ENCODE data around the gene GAPDHS.

The GAPDHS gene

GRCh38 chr19:35525873-35526272, 7.4 kb upstream of the GAPDHS start:
- Histone ChIP-seq H3K9me3 (ENCODE audit: insufficient read depth, low read length, severe bottlenecking) (no peaks in the 10 kb centered on the region), H3K79me2 (ENCODE audit: insufficient read depth, low read length) (no peaks in the 10 kb centered on the region), H3K27me3 (ENCODE audit: insufficient read depth, low read length, poor library complexity) (no peaks in the 10 kb centered on the region), H3K4me2 (ENCODE audit: insufficient read depth, low read length) (no peak overlapping the region), H4K20me1 (ENCODE audit: insufficient read depth, low read length) (no peaks in the 10 kb centered on the region), H3K4me1 (ENCODE audit: insufficient read depth, low read length) (no peaks in the 10 kb centered on the region), H3K36me3 (ENCODE audit: insufficient read depth, low read length) (no peaks in the 10 kb centered on the region), H2AFZ (ENCODE audit: low read depth, low read length) (no peak overlapping the region), H3K9ac (ENCODE audit: low read depth, low read length) (no peak overlapping the region), H3K27ac (ENCODE audit: low read length) (no peak overlapping the region), H3K4me3 (ENCODE audit: low read depth in 1 of 2, low read length in 2 of 2) (no peak overlapping the region)
- DNase-seq (no peak), ATAC-seq (ENCODE audit: insufficient read depth, low read depth) (no peak)
- TF ChIP-seq CTCF (IDR thresholded peaks at IDR 0.05; ENCODE audit: borderline replicate concordance, extremely low read depth, low read length, poor library complexity, severe bottlenecking), result no peak
- TF ChIP-seq EZH2 (IDR thresholded peaks at IDR 0.05; ENCODE audit: borderline replicate concordance, low read depth, low read length, severe bottlenecking), result no peak

GRCh38 chr19:35528218-35529038, 4.8 kb upstream of the GAPDHS start, which contains the start of gene SBSN:
Gene SBSN (minus strand): TSS chr19:35528311. CDS start chr19:35528281, 30 bp downstream.
- no peaks in the 10 kb centered on the region for H3K79me2 ChIP-seq (ENCODE audit: insufficient read depth, low read length)
- no peaks in the 10 kb centered on the region for H4K20me1 ChIP-seq (ENCODE audit: insufficient read depth, low read length)
- H3K27me3 ChIP-seq (ENCODE audit: insufficient read depth, low read length, poor library complexity), result no peaks in the 10 kb centered on the region
- ATAC-seq (ENCODE audit: insufficient read depth, low read depth), result no peak
- no peaks in the 10 kb centered on the region for H3K36me3 ChIP-seq (ENCODE audit: insufficient read depth, low read length)
- no peak within 1 kb of the TSS for H3K4me3 ChIP-seq (ENCODE audit: low read depth in 1 of 2, low read length in 2 of 2)
- H3K9ac ChIP-seq (ENCODE audit: low read depth, low read length), result no peak within 1 kb of the TSS
- no peak within 1 kb of the TSS for H2AFZ ChIP-seq (ENCODE audit: low read depth, low read length)
- no peaks in the 10 kb centered on the region for H3K9me3 ChIP-seq (ENCODE audit: insufficient read depth, low read length, severe bottlenecking)
- no peak within 1 kb of the TSS for H3K27ac ChIP-seq (ENCODE audit: low read length)
- TF ChIP-seq CTCF (IDR thresholded peaks at IDR 0.05; ENCODE audit: borderline replicate concordance, extremely low read depth, low read length, poor library complexity, severe bottlenecking) (no peak), EZH2 (IDR thresholded peaks at IDR 0.05; ENCODE audit: borderline replicate concordance, low read depth, low read length, severe bottlenecking) (no peak)
- DNase-seq, result no peak
- no peaks in the 10 kb centered on the region for H3K4me1 ChIP-seq (ENCODE audit: insufficient read depth, low read length)
- H3K4me2 ChIP-seq (ENCODE audit: insufficient read depth, low read length), result no peak within 1 kb of the TSS

- TF ChIP-seq EZH2 (IDR thresholded peaks at IDR 0.05; ENCODE audit: borderline replicate concordance, low read depth, low read length, severe bottlenecking) (no peak), CTCF (IDR thresholded peaks at IDR 0.05; ENCODE audit: borderline replicate concordance, extremely low read depth, low read length, poor library complexity, severe bottlenecking) (no peak)
- H3K27me3 ChIP-seq (ENCODE audit: insufficient read depth, low read length, poor library complexity), result no peaks in the 10 kb centered on the region
- no peaks in the 10 kb centered on the region for H3K4me1 ChIP-seq (ENCODE audit: insufficient read depth, low read length)
- H3K36me3 ChIP-seq (ENCODE audit: insufficient read depth, low read length), result no peaks in the 10 kb centered on the region
- H3K4me2 ChIP-seq (ENCODE audit: insufficient read depth, low read length), result no peak overlapping the region
- ATAC-seq (ENCODE audit: insufficient read depth, low read depth), result no peak
- H3K4me3 ChIP-seq (ENCODE audit: low read depth in 1 of 2, low read length in 2 of 2), result no peak overlapping the region
- no peak for DNase-seq
- H4K20me1 ChIP-seq (ENCODE audit: insufficient read depth, low read length), result no peaks in the 10 kb centered on the region
- H2AFZ ChIP-seq (ENCODE audit: low read depth, low read length), result no peak overlapping the region
- H3K9me3 ChIP-seq (ENCODE audit: insufficient read depth, low read length, severe bottlenecking), result no peaks in the 10 kb centered on the region
- H3K27ac ChIP-seq (ENCODE audit: low read length), result no peak overlapping the region
- no peaks in the 10 kb centered on the region for H3K79me2 ChIP-seq (ENCODE audit: insufficient read depth, low read length)
- no peak overlapping the region for H3K9ac ChIP-seq (ENCODE audit: low read depth, low read length)
Observed at GRCh38 chr19:35529241-35530218, 3.7 kb upstream of the GAPDHS start.
